Stimulated activated CD8-positive, alpha-beta memory T cell treated with anti-CD3 and anti-CD28 coated beads, Interleukin-2, amount 100 ng/mL, for 48 hours (primary cell): ENCODE measurements around the gene ARMC8.
"Not testable (repeated sequence)": the region's sequence is repeated elsewhere in the genome, so short reads cannot be mapped to it uniquely, and the experiment has no call there.

ENCODE experiments used
- DNase-seq, 2 donors: peaks; one replicate each; pipeline ENCODE4 v3.0.0-alpha.2; 2020; ENCODE audit warnings: low read depth in 2 of 2

Gene ARMC8

GRCh38 chr3:138187296-138188012, at the start of gene ARMC8:
ARMC8 (plus strand) TSS chr3:138187301; CDS start chr3:138187555, 254 bp downstream.
- DNase-seq = peak in 1 of 2 donors; percentile 35

GRCh38 chr3:138137861-138138260, 49.2 kb upstream of the ARMC8 start:
- no peak for DNase-seq

- no peak for DNase-seq
Measured at GRCh38 chr3:138139691-138140090, 47.4 kb upstream of the ARMC8 start.

GRCh38 chr3:138140940-138141339, 46.2 kb upstream of the ARMC8 start:
- no peak for DNase-seq

GRCh38 chr3:138142181-138142580, 44.9 kb upstream of the ARMC8 start:
- not testable (repeated sequence) for DNase-seq

- no peak for DNase-seq
Measured at GRCh38 chr3:138148503-138148902, 38.6 kb upstream of the ARMC8 start.

- DNase-seq = no peak
Measured at GRCh38 chr3:138154534-138154933, 32.6 kb upstream of the ARMC8 start.

GRCh38 chr3:138157743-138158142, 29.4 kb upstream of the ARMC8 start:
- no peak for DNase-seq

- no peak for DNase-seq
Measured at GRCh38 chr3:138165061-138165460, 22.0 kb upstream of the ARMC8 start.

GRCh38 chr3:138172625-138173024, 14.5 kb upstream of the ARMC8 start:
- DNase-seq = no peak

GRCh38 chr3:138173769-138174420, 13.2 kb upstream of the ARMC8 start:
- no peak for DNase-seq

- DNase-seq = peak; percentile 50 to 51
Measured at GRCh38 chr3:138174421-138175131, 12.5 kb upstream of the ARMC8 start, which contains the start of gene DBR1. DBR1 (minus strand) TSS chr3:138174921; CDS start chr3:138174795, 126 bp downstream.

- DNase-seq = no peak
Measured at GRCh38 chr3:138180375-138181029, 6.6 kb upstream of the ARMC8 start.

- DNase-seq = no peak
Measured at GRCh38 chr3:138184994-138185393, 2.1 kb upstream of the ARMC8 start.

GRCh38 chr3:138186221-138186620, 880 bp upstream of the ARMC8 start:
- DNase-seq = no peak

- peak; percentile 81 to 84 for DNase-seq
Measured at GRCh38 chr3:138186803-138187295, 252 bp upstream of the ARMC8 start.

GRCh38 chr3:138188013-138188730, 1.1 kb downstream of the ARMC8 start:
- peak in 1 of 2 donors; percentile 10 for DNase-seq

- DNase-seq = no peak
Measured at GRCh38 chr3:138195481-138195880, 8.4 kb downstream of the ARMC8 start.

- no peak for DNase-seq
Measured at GRCh38 chr3:138196023-138196422, 8.9 kb downstream of the ARMC8 start.

- no peak for DNase-seq
Measured at GRCh38 chr3:138197058-138197457, 10.0 kb downstream of the ARMC8 start.

- DNase-seq = no peak
Measured at GRCh38 chr3:138197524-138197923, 10.4 kb downstream of the ARMC8 start.
